ENCODE results near the gene PLCH1. TPM values are rescaled to one million over a fixed set of nuclear protein-coding genes. Genes with fewer than 3 reads are reported as not detected.

Gene PLCH1
- total and polyA plus RNA-seq, 2 of the 8 experiments (the other 6 are each of a cell fraction or from before 2014, with no cell fraction given) = 5.8 to 17.2 TPM

DNA sequence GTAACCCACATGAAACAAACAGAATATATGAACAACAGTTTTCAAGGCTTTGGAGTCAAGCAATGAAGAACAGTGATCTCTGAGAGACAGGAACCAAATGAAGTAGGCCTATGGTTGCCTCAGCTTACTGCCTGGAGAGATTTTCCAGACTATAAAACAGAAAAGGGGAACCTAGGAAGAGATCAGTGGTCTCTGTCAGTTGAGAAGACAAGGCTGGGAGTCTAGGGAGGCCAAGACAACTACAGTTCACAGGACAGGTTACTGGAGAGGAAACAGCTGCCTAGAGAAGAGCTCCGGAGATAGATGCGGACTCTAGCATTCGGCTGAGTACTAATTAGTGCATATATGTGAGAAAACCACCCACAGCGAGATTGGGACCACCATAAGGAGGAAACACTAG, 87.7 kb downstream of the PLCH1 start:
- Histone ChIP-seq H3K27me3 (replicated peaks in 1 of 4; ENCODE audit: control insufficient read depth in 3 of 4, extremely low read depth in 1 of 4, insufficient read depth in 3 of 4, low read length in 3 of 4) (no peaks in the 10 kb centered on the region), H3K9me3 (ENCODE audit: insufficient read depth in 2 of 2, low read depth in 1 of 2, low read length in 1 of 2) (no peaks in the 10 kb centered on the region), H3K23me2 (ENCODE audit: low read depth, low read length) (no peaks in the 10 kb centered on the region; the same call in 1 of the 2 replicates), H3K79me1 (ENCODE audit: low read depth, low read length) (no peaks in the 10 kb centered on the region; the same call in 1 of the 2 replicates), H2BK12ac (ENCODE audit: low read depth, low read length) (no peak overlapping the region), H3K56ac (replicated peaks; ENCODE audit: insufficient read length, low read depth, low read length) (no peak overlapping the region), H2BK15ac (ENCODE audit: low read length) (no peak overlapping the region), H4K5ac (ENCODE audit: insufficient read length, low read depth, low read length) (no peak overlapping the region), H2AFZ (ENCODE audit: low read length) (no peak overlapping the region), H3K4me3 (ENCODE audit: extremely low read depth in 1 of 4, insufficient read depth in 2 of 4, low read depth in 3 of 4, low read length in 4 of 4) (no peak overlapping the region), H3K36me3 (ENCODE audit: control insufficient read depth in 2 of 4, insufficient read depth in 4 of 4, low read length in 3 of 4) (no peaks in the 10 kb centered on the region), H4K20me1 (replicated peaks in 1 of 2; ENCODE audit: control insufficient read depth in 1 of 2, insufficient read depth in 2 of 2, low read length in 2 of 2) (no peaks in the 10 kb centered on the region), H4K91ac (replicated peaks; ENCODE audit: insufficient read length, low read length) (no peak overlapping the region), H3K9ac (replicated peaks in 1 of 4; ENCODE audit: extremely low read depth in 1 of 4, low read depth in 3 of 4, low read length in 3 of 4) (no peak overlapping the region), H3K14ac (ENCODE audit: insufficient read length) (no peak overlapping the region), H3K4me1 (replicated peaks in 1 of 4; ENCODE audit: control insufficient read depth in 3 of 4, insufficient read depth in 4 of 4, low read length in 3 of 4) (peaks cover 0 to 2% (median 0%) of the 10 kb centered on the region in 4 experiments; a peak in 2 of 7 replicates), H3K23ac (ENCODE audit: insufficient read length) (no peak overlapping the region), H3K79me2 (ENCODE audit: control insufficient read depth in 1 of 2, insufficient read depth in 2 of 2, low read length in 2 of 2) (no peaks in the 10 kb centered on the region), H4K8ac (ENCODE audit: extremely low read depth, insufficient read depth, low read length) (no peak overlapping the region), H2AK5ac (ENCODE audit: low read depth, low read length) (no peak overlapping the region), H3K18ac (ENCODE audit: extremely low read depth, low read length) (no peak overlapping the region), H3K4ac (replicated peaks; ENCODE audit: insufficient read length, low read depth, low read length) (no peak overlapping the region), H3K27ac (ENCODE audit: low read depth, low read length) (no peak overlapping the region), H3K4me2 (ENCODE audit: insufficient read depth in 1 of 2, low read depth in 2 of 2, low read length in 2 of 2) (no peak overlapping the region), H2BK5ac (ENCODE audit: low read depth, low read length) (no peak overlapping the region), H2BK20ac (ENCODE audit: low read length) (no peak overlapping the region), H2BK120ac (replicated peaks; ENCODE audit: low read depth, low read length) (no peak overlapping the region)
- CTCF ChIA-PET (ENCODE audit: partially characterized antibody) = interaction anchor here (1.5 kb wide), 1 partner anchor 45 kb away, joined by 4 read pairs; no protein-coding TSS in a partner anchor
- POLR2A ChIA-PET (ENCODE audit: partially characterized antibody) = no interaction called here
- 94% methylated on average over 4 of the region's 4 CpGs; no CpG with 5 or more reads in 1 of the 2 experiments for WGBS, 2 experiments (ENCODE audit: extremely low coverage in 1 of 2, insufficient coverage in 1 of 2, insufficient read length in 1 of 2, insufficient replicate concordance in 2 of 2, low coverage in 1 of 2, low lambda C conversion rate in 2 of 2, missing lambda C conversion rate in 1 of 2)
- DNase-seq (ENCODE audit: low read depth in 1 of 2, low spot score in 2 of 2) = no peak
- FAIRE-seq = no peak
- TF ChIP-seq KDM5A (IDR thresholded peaks at IDR 0.05; ENCODE audit: low read length) = no peak
- TF ChIP-seq CHD1 (IDR thresholded peaks at IDR 0.05; ENCODE audit: low read depth, low read length) = no peak
- TF ChIP-seq RNF2 (IDR thresholded peaks at IDR 0.05; ENCODE audit: borderline replicate concordance, low read depth, low read length, missing control alignments, poor library complexity, severe bottlenecking) = no peak
- TF ChIP-seq HDAC2 (IDR thresholded peaks at IDR 0.05; ENCODE audit: borderline replicate concordance in 1 of 2, low read depth in 2 of 2, low read length in 2 of 2) = no peak
- TF ChIP-seq SUZ12 (IDR thresholded peaks at IDR 0.05; ENCODE audit: low read length) = no peak
- TF ChIP-seq SIX5 (IDR thresholded peaks at IDR 0.05; ENCODE audit: low read depth, low read length) = no peak
- no peak for TF ChIP-seq TEAD4 (IDR thresholded peaks at IDR 0.05; ENCODE audit: low read depth, low read length)
- TF ChIP-seq GABPA (IDR thresholded peaks at IDR 0.05; ENCODE audit: borderline replicate concordance, insufficient read depth, low read length) = no peak
- TF ChIP-seq, protein P1, sequence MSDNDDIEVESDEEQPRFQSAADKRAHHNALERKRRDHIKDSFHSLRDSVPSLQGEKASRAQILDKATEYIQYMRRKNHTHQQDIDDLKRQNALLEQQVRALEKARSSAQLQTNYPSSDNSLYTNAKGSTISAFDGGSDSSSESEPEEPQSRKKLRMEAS (IDR thresholded peaks at IDR 0.05) = no peak
- TF ChIP-seq BRCA1 (IDR thresholded peaks at IDR 0.05; ENCODE audit: low read depth, low read length) = no peak
- no peak for TF ChIP-seq CHD2 (IDR thresholded peaks at IDR 0.05; ENCODE audit: low read length)
- TF ChIP-seq RXRA (IDR thresholded peaks at IDR 0.05; ENCODE audit: insufficient read depth, low read depth, low read length) = no peak
- no peak for TF ChIP-seq GTF2F1 (IDR thresholded peaks at IDR 0.05; ENCODE audit: borderline replicate concordance, low read depth, low read length)
- no peak for TF ChIP-seq CREB1 (IDR thresholded peaks at IDR 0.05)

Data from H1 (cell line).